Measurements from ENCODE around the gene XCR1.
"Not testable (repeated sequence)": the region's sequence is repeated elsewhere in the genome, so short reads cannot be mapped to it uniquely, and the experiment has no call there.

DNA sequence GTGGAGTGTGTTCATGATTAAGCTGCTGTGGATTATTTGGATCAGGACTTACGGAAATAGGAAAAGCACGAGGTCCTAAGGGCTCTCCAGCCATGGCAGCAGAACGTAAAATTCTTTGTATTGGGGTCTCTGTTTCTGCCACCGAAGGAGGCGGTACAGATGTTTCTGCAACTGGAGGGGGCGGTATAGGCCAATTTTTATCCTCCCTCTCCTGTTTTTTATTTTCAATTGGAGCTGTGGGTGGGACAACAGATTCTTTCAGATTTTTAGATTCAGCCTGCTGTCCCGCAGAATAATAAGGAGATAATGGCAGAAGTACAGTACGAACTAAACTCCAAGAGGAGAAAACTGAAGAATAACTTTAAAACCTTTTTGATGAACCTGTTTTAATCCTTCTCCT, 26.0 kb upstream of the XCR1 start:
- TF ChIP-seq, protein P1, sequence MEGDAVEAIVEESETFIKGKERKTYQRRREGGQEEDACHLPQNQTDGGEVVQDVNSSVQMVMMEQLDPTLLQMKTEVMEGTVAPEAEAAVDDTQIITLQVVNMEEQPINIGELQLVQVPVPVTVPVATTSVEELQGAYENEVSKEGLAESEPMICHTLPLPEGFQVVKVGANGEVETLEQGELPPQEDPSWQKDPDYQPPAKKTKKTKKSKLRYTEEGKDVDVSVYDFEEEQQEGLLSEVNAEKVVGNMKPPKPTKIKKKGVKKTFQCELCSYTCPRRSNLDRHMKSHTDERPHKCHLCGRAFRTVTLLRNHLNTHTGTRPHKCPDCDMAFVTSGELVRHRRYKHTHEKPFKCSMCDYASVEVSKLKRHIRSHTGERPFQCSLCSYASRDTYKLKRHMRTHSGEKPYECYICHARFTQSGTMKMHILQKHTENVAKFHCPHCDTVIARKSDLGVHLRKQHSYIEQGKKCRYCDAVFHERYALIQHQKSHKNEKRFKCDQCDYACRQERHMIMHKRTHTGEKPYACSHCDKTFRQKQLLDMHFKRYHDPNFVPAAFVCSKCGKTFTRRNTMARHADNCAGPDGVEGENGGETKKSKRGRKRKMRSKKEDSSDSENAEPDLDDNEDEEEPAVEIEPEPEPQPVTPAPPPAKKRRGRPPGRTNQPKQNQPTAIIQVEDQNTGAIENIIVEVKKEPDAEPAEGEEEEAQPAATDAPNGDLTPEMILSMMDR (IDR thresholded peaks at IDR 0.05 in 4 of 5, conservative IDR thresholded peaks at IDR 0.05 in 1 of 5), result not testable (repeated sequence)
- not testable (repeated sequence) for TF ChIP-seq POLR2A (IDR thresholded peaks at IDR 0.05)
